ENCODE data around the gene PAM16. TPM values are rescaled to one million over a fixed set of nuclear protein-coding genes. Genes with fewer than 3 reads are reported as not detected.
"Not testable (repeated sequence)": the region's sequence is repeated elsewhere in the genome, so short reads cannot be mapped to it uniquely, and the experiment has no call there.

PAM16 gene
- total RNA-seq, 1 donor from 2014 or later, result 67.3 TPM

GRCh38 chr16:4338712-4339299 lies 12.3 kb downstream of the PAM16 start:
- no peak for DNase-seq
- Histone ChIP-seq H3K36me3 (peaks cover 45% of the 10 kb centered on the region), H3K4me3 (no peak overlapping the region), H3K27ac (replicated peaks) (peak overlapping the region; percentile 64), H3K9me3 (replicated peaks) (no peaks in the 10 kb centered on the region), H3K27me3 (ENCODE audit: low read depth) (no peaks in the 10 kb centered on the region), H3K4me1 (peaks cover 40% of the 10 kb centered on the region)
- intact Hi-C loops (cut with micrococcal nuclease), result no loop called here
- TF ChIP-seq CTCF (IDR thresholded peaks at IDR 0.05; ENCODE audit: borderline replicate concordance), result no peak

- H3K27me3 ChIP-seq (ENCODE audit: low read depth), result no peaks in the 10 kb centered on the region
- no peaks in the 10 kb centered on the region for H3K9me3 ChIP-seq (replicated peaks)
- TF ChIP-seq CTCF (IDR thresholded peaks at IDR 0.05; ENCODE audit: borderline replicate concordance), result no peak
- no peak overlapping the region for H3K27ac ChIP-seq (replicated peaks)
- H3K4me3 ChIP-seq, result no peak overlapping the region
- H3K4me1 ChIP-seq, result peaks cover 33% of the 10 kb centered on the region
- intact Hi-C loops (cut with micrococcal nuclease), result no loop called here
- DNase-seq, result no peak
- peaks cover 49% of the 10 kb centered on the region for H3K36me3 ChIP-seq
These were observed 13.0 kb downstream of the PAM16 start for GRCh38 chr16:4338125-4338582.

- Histone ChIP-seq H3K4me3 (no peak overlapping the region), H3K4me1 (peaks cover 28% of the 10 kb centered on the region), H3K27me3 (ENCODE audit: low read depth) (no peaks in the 10 kb centered on the region), H3K9me3 (replicated peaks) (no peaks in the 10 kb centered on the region), H3K36me3 (peaks cover 52% of the 10 kb centered on the region), H3K27ac (replicated peaks) (no peak overlapping the region)
- DNase-seq, result no peak
- TF ChIP-seq CTCF (IDR thresholded peaks at IDR 0.05; ENCODE audit: borderline replicate concordance), result no peak
- intact Hi-C loops (cut with micrococcal nuclease), result no loop called here
These were observed 13.5 kb downstream of the PAM16 start for GRCh38 chr16:4337540-4338088.

GRCh38 chr16:4336701-4337539 lies 14.2 kb downstream of the PAM16 start:
- no peak overlapping the region for H3K4me3 ChIP-seq
- no peak for TF ChIP-seq CTCF (IDR thresholded peaks at IDR 0.05; ENCODE audit: borderline replicate concordance)
- H3K4me1 ChIP-seq, result peaks cover 27% of the 10 kb centered on the region
- peaks cover 58% of the 10 kb centered on the region for H3K36me3 ChIP-seq
- no peaks in the 10 kb centered on the region for H3K27me3 ChIP-seq (ENCODE audit: low read depth)
- no peak overlapping the region for H3K27ac ChIP-seq (replicated peaks)
- no peak for DNase-seq
- no peaks in the 10 kb centered on the region for H3K9me3 ChIP-seq (replicated peaks)
- intact Hi-C loops (cut with micrococcal nuclease), result no loop called here

GRCh38 chr16:4334724-4335495 lies 16.2 kb downstream of the PAM16 start:
- H3K4me1 ChIP-seq, result peaks cover 27% of the 10 kb centered on the region
- peaks cover 58% of the 10 kb centered on the region for H3K36me3 ChIP-seq
- DNase-seq, result no peak
- intact Hi-C loops (cut with micrococcal nuclease), result loop anchor here (5.0 kb wide), 1 partner anchor 48 kb away; no protein-coding TSS in a partner anchor
- no peaks in the 10 kb centered on the region for H3K27me3 ChIP-seq (ENCODE audit: low read depth)
- TF ChIP-seq CTCF (IDR thresholded peaks at IDR 0.05; ENCODE audit: borderline replicate concordance), result no peak
- H3K4me3 ChIP-seq, result no peak overlapping the region
- H3K27ac ChIP-seq (replicated peaks), result no peak overlapping the region
- no peaks in the 10 kb centered on the region for H3K9me3 ChIP-seq (replicated peaks)

GRCh38 chr16:4333714-4334113 lies 17.4 kb downstream of the PAM16 start:
- H3K27me3 ChIP-seq (ENCODE audit: low read depth); H3K9me3 ChIP-seq (replicated peaks); H3K27ac ChIP-seq (replicated peaks); DNase-seq; H3K4me3 ChIP-seq: not testable (repeated sequence)
- Histone ChIP-seq H3K4me1 (peaks cover 27% of the 10 kb centered on the region), H3K36me3 (peaks cover 54% of the 10 kb centered on the region)
- intact Hi-C loops (cut with micrococcal nuclease), result loop anchor here (5.0 kb wide), 1 partner anchor 46 kb away; no protein-coding TSS in a partner anchor

Measured in left ventricle myocardium inferior (tissue), 1 donor.